Left cardiac atrium (tissue), 4 donors: Measurements from ENCODE around the gene APOO. TPM values are rescaled to one million over a fixed set of nuclear protein-coding genes. Genes with fewer than 3 reads are reported as not detected.

Experiments used
- ATAC-seq, 2 donors: fragments of 200-7000 bp; cut with Tn5 transposase; one replicate each; pipeline ENCODE4 v1.9.1; 2020; ENCODE audit warnings: mild to moderate bottlenecking in 2 of 2, moderate library complexity in 2 of 2
- DNase-seq: peaks from one replicate; pipeline ENCODE4 v3.0.0-alpha.2; 2020
- intact Hi-C, 2 donors: fragments of 100-400 bp; cut with DNase I; formaldehyde crosslinking; loops; one replicate each; pipeline versions ENCODE4 v1.14.1 to v1.15.1; 2022 to 2023
- total RNA-seq, 2 donors: library from RNA; stranded (reverse); fragmentation: NEBNext Ultra II Directional; extraction: Animal tissue kit (Norgen Biotek cat#: 25700); gene quantifications; one replicate each; pipeline ENCODE4 v1.2.1, GENCODE V29; 2021
- donor health status: DM: no; HTN: yes; CAD: no.
- donor health status: DM: no; HTN: yes; CAD: no; lungs with severe emphysema.
- donor health status: DM: yes; HTN: yes; CAD: no.
- donor health status: Dilated cardiomyopathy.

The APOO gene
- total RNA-seq, 2 donors from 2014 or later = 70.0 to 70.9 TPM

DNA sequence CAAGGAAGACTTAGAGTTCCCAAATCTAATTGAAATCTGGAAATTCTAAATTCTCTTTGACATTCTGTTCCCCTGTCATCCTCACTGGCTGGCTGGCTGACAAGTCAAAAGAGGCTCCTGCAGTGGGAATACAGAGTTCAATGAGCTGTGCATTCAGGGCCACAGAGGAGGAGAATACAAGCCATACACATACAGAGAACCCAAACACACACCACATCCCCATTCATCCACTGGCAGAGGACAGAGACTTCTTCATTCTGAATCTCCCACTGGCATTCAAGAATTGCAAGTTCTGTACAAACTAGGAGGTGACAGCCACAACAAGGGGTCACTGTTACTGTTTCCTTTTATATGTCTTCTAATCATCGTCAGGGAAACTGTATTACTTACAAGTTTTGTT, 75.0 kb downstream of the APOO start:
- no peak for DNase-seq
- intact Hi-C loops = no loop called here
- ATAC-seq = no peak

DNA sequence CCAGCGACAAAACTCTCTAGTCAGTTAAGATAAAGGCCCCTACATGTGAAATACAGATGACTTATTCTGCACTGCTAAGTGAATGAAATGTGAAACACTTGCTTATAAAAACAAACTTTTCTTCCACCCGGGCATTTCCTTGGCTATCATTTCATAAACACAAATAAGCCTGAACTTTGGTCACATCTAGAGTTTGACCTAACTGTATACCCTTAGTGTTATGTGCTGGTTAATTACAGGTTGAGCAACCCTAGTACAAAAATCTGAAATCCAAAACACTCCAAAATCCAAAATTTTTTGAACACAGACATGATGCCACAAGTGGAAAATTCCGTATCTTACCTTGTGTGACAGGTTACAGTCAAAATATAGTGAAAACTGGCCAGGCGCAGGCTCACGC, 78.9 kb downstream of the APOO start:
- intact Hi-C loops = no loop called here
- no peak for ATAC-seq
- DNase-seq = no peak

GRCh38 chrX:23826653-23827052, 81.1 kb downstream of the APOO start:
- no peak for ATAC-seq
- intact Hi-C loops = no loop called here
- DNase-seq = no peak

GRCh38 chrX:23826216-23826615, 81.5 kb downstream of the APOO start:
- ATAC-seq (no peak), DNase-seq (no peak)
- intact Hi-C loops = no loop called here

GRCh38 chrX:23825675-23826074, 82.1 kb downstream of the APOO start:
- no peak for DNase-seq
- intact Hi-C loops = no loop called here
- ATAC-seq = no peak

GRCh38 chrX:23822841-23823240, 84.9 kb downstream of the APOO start:
- intact Hi-C loops = no loop called here
- DNase-seq (no peak), ATAC-seq (no peak)

GRCh38 chrX:23822397-23822796, 85.3 kb downstream of the APOO start:
- intact Hi-C loops = no loop called here

DNA sequence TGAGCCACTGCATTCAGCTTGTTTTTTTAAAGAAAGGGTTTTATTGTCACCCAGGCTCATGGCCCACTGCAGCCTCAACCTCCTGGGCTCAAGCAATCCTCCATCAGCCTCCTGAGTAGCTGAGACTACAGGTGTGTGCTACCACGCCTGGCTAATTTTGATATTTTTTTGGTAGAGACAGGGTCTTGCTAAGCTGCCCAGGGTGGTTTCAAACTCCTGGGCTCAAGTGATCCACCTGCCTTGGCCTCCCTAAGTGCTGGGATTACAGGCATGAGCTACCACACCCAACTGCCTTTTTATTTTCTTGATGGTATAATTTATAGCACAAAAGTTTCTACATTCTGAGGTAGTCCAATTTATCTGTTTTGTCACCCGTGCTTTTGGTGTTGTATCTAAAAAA, 85.9 kb downstream of the APOO start:
- DNase-seq (no peak), ATAC-seq (no peak)
- intact Hi-C loops = no loop called here

More at GRCh38 chrX:23822397-23822796, 85.3 kb downstream of the APOO start:
- ATAC-seq (no peak), DNase-seq (no peak)

- peak in 1 of 2 donors; percentile 54 for ATAC-seq
These were observed 87.4 kb downstream of the APOO start for GRCh38 chrX:23820235-23820782.

DNA sequence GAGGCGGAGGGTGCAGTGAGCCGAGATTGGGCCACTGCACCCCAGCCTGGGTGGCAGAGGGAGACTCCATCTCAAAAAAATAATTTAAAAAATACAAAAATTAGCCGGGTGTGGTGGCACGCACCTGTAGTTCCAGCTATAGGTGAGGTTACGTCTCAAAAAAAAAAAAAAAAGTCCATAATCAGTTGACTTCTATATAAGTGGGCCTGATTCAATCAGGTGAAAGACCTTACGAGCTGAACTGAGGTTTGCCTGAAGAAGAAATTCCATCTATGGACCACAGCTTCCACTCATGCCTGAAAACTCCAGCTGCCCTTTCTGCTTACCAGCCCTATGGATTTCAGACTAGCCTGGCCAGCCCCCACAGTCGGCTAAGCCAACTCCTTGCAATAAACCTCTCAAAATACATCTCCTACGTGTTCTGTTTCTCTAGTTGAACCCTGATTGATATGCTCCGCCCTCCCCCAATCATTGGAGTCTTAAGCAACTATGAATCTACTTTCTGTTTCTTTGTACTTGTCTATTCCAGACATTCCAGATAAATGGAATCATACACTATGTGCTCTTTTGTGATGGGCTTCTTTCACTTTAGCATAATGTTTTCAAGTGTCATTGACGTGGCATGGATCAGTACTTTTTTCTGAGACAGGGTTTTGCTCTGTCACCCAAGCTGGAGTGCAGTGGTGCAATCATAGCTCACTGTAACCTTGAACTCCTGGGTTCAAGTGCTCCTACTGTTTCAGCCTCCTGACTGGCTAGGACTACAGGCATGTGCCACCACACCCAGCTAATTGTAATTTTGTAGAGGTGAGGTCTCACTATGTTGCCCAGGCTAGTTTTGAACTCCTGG, 88.1 kb downstream of the APOO start:
- ATAC-seq (peak in 1 of 2 donors; percentile 70), DNase-seq (no peak)
- intact Hi-C loops = no loop called here

More at GRCh38 chrX:23820235-23820782, 87.4 kb downstream of the APOO start:
- DNase-seq = no peak
- intact Hi-C loops = no loop called here

GRCh38 chrX:23817979-23818336, 89.8 kb downstream of the APOO start:
- intact Hi-C loops = no loop called here
- ATAC-seq (no peak), DNase-seq (no peak)

DNA sequence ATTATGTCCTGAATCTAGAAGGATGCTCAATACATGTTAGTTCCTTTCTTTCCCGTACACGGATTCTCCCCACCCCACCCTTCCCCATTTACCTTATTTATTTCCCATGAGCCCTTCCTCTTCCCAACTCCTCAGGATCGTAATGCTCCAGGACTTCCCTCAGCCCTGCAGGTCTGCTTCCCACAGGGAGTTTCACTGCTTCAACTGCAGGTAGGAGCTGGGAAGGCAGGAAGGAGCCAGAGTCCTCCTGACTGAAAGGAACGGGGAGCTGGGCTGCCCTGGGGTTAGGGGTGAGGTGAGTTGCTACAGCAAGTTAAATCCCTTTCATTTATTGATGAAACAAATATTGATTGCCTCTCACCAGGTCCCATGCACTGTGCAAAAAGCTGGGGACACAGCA, 91.6 kb downstream of the APOO start:
- ATAC-seq (no peak), DNase-seq (no peak)
- intact Hi-C loops = no loop called here

DNA sequence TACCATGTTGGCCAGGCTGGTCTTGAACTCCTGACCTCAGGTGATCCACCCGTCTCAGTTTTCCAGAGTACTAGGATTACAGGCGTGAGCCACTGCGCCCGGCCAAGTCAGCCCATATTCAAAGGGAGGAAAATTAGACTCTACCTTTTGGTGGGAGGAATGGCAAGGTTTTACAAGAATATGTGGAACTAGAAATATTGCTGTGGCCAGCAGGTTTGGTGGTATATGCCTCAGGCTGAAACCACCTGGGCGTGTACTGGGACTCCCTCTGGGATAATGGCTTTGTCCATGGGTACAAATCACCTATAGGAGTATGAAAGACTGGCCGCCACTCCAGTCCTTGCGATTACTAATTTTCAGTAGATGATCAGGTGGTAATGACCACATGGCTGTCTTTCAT, 92.4 kb downstream of the APOO start:
- no peak for ATAC-seq
- intact Hi-C loops = no loop called here

GRCh38 chrX:23813808-23814207, 93.9 kb downstream of the APOO start:
- ATAC-seq (no peak), DNase-seq (no peak)
- intact Hi-C loops = no loop called here

More for the DNA sequence above, 92.4 kb downstream of the APOO start:
- no peak for DNase-seq

DNA sequence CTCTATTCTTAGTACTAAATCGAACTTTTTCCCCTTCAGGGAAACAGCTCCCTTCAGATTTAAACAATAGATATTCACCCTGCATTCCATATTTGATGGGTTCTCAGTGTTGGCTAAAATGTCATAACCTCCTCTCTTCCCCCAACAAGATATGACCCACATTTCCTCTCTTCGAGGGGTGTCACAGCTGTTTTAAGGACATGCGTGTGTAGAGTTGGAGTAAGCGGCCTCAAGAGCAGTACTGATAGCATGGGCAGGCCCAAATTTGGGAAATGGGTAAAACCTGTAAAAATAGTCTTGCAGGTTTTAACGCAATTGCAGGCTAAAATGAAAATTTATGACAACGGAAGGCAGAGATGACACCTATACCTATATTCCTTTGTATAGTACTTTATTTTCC, 96.1 kb downstream of the APOO start:
- no peak for DNase-seq
- peak in 1 of 2 donors; percentile 41 for ATAC-seq
- intact Hi-C loops = no loop called here

- intact Hi-C loops = no loop called here
- DNase-seq = no peak
- ATAC-seq = peak in 1 of 2 donors; percentile 38
These were observed 96.6 kb downstream of the APOO start for GRCh38 chrX:23811108-23811651.

DNA sequence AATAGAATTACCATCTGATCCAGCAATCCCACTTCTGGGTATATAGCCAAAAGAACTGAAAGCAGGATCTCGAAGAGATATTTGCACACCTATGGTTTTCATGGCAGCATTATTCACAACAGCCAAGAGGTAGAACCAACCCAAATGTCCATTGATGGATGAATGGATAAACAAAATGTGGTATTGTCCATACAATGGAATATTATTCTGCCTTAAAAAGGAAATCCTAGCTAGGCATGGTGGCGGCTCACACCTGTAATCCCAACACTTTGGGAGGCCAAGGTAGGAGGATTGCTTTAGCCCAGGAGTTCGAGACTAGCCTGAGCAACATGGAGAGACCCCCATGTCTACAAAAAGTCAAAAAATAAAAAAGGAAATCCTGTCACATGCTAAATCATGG, 97.5 kb downstream of the APOO start:
- intact Hi-C loops = no loop called here
- no peak for ATAC-seq
- no peak for DNase-seq

DNA sequence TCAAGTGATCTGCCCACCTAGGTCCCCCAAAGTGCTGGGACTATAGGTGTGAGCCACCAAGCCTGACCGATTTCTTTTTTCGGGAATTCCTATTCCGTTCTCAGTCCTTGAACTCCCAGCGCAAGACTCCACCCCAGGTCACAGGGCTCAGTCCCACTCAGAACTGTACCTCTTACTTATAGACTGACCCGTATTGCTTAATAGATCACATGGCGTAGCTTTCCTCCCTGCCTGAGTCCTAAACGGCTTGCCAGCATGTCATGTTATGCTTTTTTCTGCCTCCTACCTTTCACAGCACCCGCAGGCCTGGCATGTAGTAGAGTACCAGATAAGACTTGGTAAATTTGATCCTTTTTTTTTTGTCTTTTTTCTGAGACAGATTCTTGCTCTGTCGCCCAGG, 102.3 kb downstream of the APOO start:
- ATAC-seq = no peak
- intact Hi-C loops = no loop called here
- DNase-seq = no peak

- no peak for ATAC-seq
- intact Hi-C loops = no loop called here
These were observed 103.2 kb downstream of the APOO start for GRCh38 chrX:23804578-23804977.

DNA sequence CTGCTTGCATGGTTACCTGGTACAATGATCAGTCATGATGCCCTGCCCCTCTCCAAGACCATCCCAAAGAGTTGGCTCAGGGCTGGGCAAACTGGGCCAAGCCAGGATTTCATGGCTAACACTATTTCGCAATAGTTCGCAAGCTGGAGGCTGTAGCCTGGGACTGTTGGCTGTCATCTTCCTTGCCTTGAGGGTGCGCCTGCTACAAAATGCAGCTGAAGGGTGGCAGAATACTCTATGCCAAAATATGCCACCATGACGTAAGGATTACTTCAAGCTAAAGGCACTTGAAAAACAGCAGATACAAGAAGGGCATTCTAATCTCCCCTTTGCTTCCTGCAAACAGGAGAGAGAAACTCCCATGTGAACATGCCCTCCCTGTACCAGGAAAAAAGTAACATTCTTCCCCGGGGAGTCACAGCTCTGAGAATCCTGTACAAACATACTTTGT, 103.8 kb downstream of the APOO start:
- intact Hi-C loops = no loop called here
- DNase-seq (peak; percentile 62), ATAC-seq (peak; percentile 71 to 88)

More at GRCh38 chrX:23804578-23804977, 103.2 kb downstream of the APOO start:
- DNase-seq = no peak

DNA sequence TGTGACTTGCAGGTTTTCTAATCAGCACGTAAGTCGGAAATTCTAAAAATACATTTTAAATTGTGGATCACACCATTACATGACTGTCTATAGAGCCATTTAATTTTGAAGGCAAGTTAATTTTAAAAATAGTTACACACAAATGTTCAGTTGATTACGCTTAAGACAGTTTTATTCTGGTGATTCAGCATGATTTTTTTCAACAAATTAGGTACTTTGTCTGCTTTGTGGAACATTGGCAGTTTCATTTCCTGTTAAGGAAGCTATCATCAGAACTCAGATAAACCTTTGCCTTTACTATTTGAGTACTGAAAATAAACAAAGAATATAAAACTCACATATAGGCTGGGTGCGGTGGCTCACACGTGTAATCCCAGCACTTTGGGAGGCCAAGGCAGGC, 105.3 kb downstream of the APOO start:
- ATAC-seq = no peak
- no peak for DNase-seq
- intact Hi-C loops = no loop called here
